SU-DHL-6 (cell line): ENCODE data around the gene CHKA.

Experiments used
- H2AFZ ChIP-seq: fragments of 200-600 bp; sonication (generic); 2 replicates; pipeline ENCODE4 v1.6.1; 2014; ENCODE audit warnings: low read depth, mild to moderate bottlenecking, moderate library complexity, mixed read lengths, antibody characterized with exemption, low read length; ENCODE audit not compliant: severe bottlenecking
- H3F3A ChIP-seq: fragments of 200-600 bp; shearing (Covaris generic); 2 replicates; pipeline ENCODE4 v1.6.0; 2016; ENCODE audit warnings: antibody characterized with exemption, mild to moderate bottlenecking; ENCODE audit not compliant: insufficient read depth
- H3K27ac ChIP-seq: fragments of 200-600 bp; sonication (generic); 2 replicates; pipeline ENCODE4 v1.5.1; 2016; ENCODE audit warnings: low read depth, mild to moderate bottlenecking, low read length, moderate library complexity, mixed read lengths
- H3K27me3 ChIP-seq: fragments of 200-600 bp; sonication (generic), shearing (Covaris generic); 2 replicates; pipeline ENCODE4 v1.6.0; 2014; ENCODE audit warnings: mild to moderate bottlenecking, low read length
- H3K36me3 ChIP-seq: fragments of 200-600 bp; sonication (generic); 2 replicates; pipeline ENCODE4 v1.6.1; 2014; ENCODE audit warnings: mild to moderate bottlenecking, low read length, mixed read lengths
- H3K4me2 ChIP-seq: fragments of 300-600, 200-600 bp; shearing (Covaris generic), sonication (generic); 2 replicates; pipeline ENCODE4 v1.6.0; 2014; ENCODE audit warnings: low read length, low read depth, mild to moderate bottlenecking; ENCODE audit not compliant: poor library complexity, severe bottlenecking
- H3K4me3 ChIP-seq: fragments of 200-600 bp; sonication (generic); 2 replicates; pipeline ENCODE4 v1.5.1; 2014; ENCODE audit warnings: antibody characterized with exemption, low read length, mild to moderate bottlenecking, mixed read lengths; ENCODE audit not compliant: insufficient read depth, poor library complexity, severe bottlenecking
- H3K79me2 ChIP-seq: fragments of 200-600 bp; sonication (generic); 2 replicates; pipeline ENCODE4 v1.6.1; 2014; ENCODE audit warnings: mild to moderate bottlenecking, low read length, moderate library complexity; ENCODE audit not compliant: insufficient read depth
- H3K9ac ChIP-seq: fragments of 200-600 bp; sonication (generic); 2 replicates; pipeline ENCODE4 v1.7.0; 2014; ENCODE audit warnings: mild to moderate bottlenecking, low read length
- H3K9me2 ChIP-seq: fragments of 200-600 bp; sonication (generic); replicated peaks from 2 replicates; pipeline ENCODE4 v1.6.1; 2014; ENCODE audit warnings: low read length; ENCODE audit not compliant: insufficient read depth
- H3K9me3 ChIP-seq: fragments of 200-600 bp; sonication (generic); 2 replicates; pipeline ENCODE4 v1.6.1; 2014; ENCODE audit warnings: low read length, mixed read lengths; ENCODE audit not compliant: insufficient read depth
- H4K20me1 ChIP-seq: fragments of 200-600 bp; sonication (generic); 2 replicates; pipeline ENCODE4 v1.6.1; 2014; ENCODE audit warnings: low read depth, mild to moderate bottlenecking, antibody characterized with exemption, low read length, moderate library complexity, mixed read lengths
- CTCF ChIP-seq: fragments of 200-600 bp; sonication (generic); IDR thresholded peaks from one replicate; pipeline ENCODE4 v1.5.1; 2017; ENCODE audit warnings: antibody characterized with exemption, mild to moderate bottlenecking, low read length, moderate library complexity; ENCODE audit not compliant: insufficient read depth, poor library complexity, severe bottlenecking
- EZH2phosphoT487 ChIP-seq: fragments of 200-600 bp; sonication (generic), shearing (Covaris generic); conservative IDR thresholded peaks from 2 replicates; pipeline ENCODE4 v1.6.1; 2018; ENCODE audit warnings: mild to moderate bottlenecking, antibody characterized with exemption, low read length, moderate library complexity, mixed read lengths

Gene CHKA

GRCh38 chr11:68038718-68039525, 82.3 kb downstream of the CHKA start, which contains the start of gene TCIRG1:
Gene TCIRG1, plus strand, starts transcription at chr11:68039025. Its CDS starts 2,247 bp downstream, at chr11:68041272.
- TF ChIP-seq EZH2phosphoT487 (no peak), CTCF (no peak)
- H2AFZ ChIP-seq, result peak within 1 kb of the TSS; percentile 78
- H3K9me3 ChIP-seq, result no peaks in the 10 kb centered on the region
- peak within 1 kb of the TSS; percentile 81 for H3K4me3 ChIP-seq
- H3K79me2 ChIP-seq, result peaks cover 24% of the 10 kb centered on the region
- peak within 1 kb of the TSS; percentile 77 for H3K9ac ChIP-seq
- H3K9me2 ChIP-seq, result no peaks in the 10 kb centered on the region
- no peaks in the 10 kb centered on the region; the same call in 1 of the 2 replicates for H3F3A ChIP-seq
- H3K4me2 ChIP-seq, result peak within 1 kb of the TSS; percentile 99
- H3K27ac ChIP-seq, result peak within 1 kb of the TSS; percentile 74
- no peaks in the 10 kb centered on the region for H3K27me3 ChIP-seq
- no peaks in the 10 kb centered on the region for H3K36me3 ChIP-seq
- no peaks in the 10 kb centered on the region for H4K20me1 ChIP-seq

GRCh38 chr11:68038226-68038717, 82.9 kb downstream of the CHKA start:
- Histone ChIP-seq H3K9ac (peak overlapping the region; percentile 77), H3K79me2 (peaks cover 24% of the 10 kb centered on the region), H3K27ac (peak overlapping the region; percentile 74), H2AFZ (peak overlapping the region; percentile 78), H3K4me2 (peak overlapping the region; percentile 99), H3F3A (no peaks in the 10 kb centered on the region; the same call in 1 of the 2 replicates), H3K9me3 (no peaks in the 10 kb centered on the region), H3K36me3 (no peaks in the 10 kb centered on the region), H3K4me3 (peak overlapping the region; percentile 81), H3K9me2 (no peaks in the 10 kb centered on the region), H3K27me3 (no peaks in the 10 kb centered on the region), H4K20me1 (no peaks in the 10 kb centered on the region)
- TF ChIP-seq EZH2phosphoT487, result no peak
- no peak for TF ChIP-seq CTCF

- peak overlapping the region; percentile 29; the same call in 1 of the 2 replicates for H3K27ac ChIP-seq
- no peak overlapping the region for H3K4me2 ChIP-seq
Observed at GRCh38 chr11:68037411-68038225, 83.6 kb downstream of the CHKA start.

More at GRCh38 chr11:68037411-68038225, 83.6 kb downstream of the CHKA start:
- H3K4me3 ChIP-seq, result no peak overlapping the region
- no peaks in the 10 kb centered on the region for H3K27me3 ChIP-seq
- H3K9me2 ChIP-seq, result no peaks in the 10 kb centered on the region
- H3F3A ChIP-seq, result no peaks in the 10 kb centered on the region; the same call in 1 of the 2 replicates
- H3K9me3 ChIP-seq, result no peaks in the 10 kb centered on the region
- TF ChIP-seq CTCF (no peak), EZH2phosphoT487 (no peak)
- H2AFZ ChIP-seq, result no peak overlapping the region
- H3K79me2 ChIP-seq, result peaks cover 25% of the 10 kb centered on the region
- no peaks in the 10 kb centered on the region for H4K20me1 ChIP-seq
- H3K9ac ChIP-seq, result peak overlapping the region; percentile 77; the same call in 1 of the 2 replicates
- no peaks in the 10 kb centered on the region for H3K36me3 ChIP-seq
